T-helper 1 cell treated with Interleukin-12 subunit alpha and Interleukin-12 subunit beta and Interleukin-4 antibody, amounts not matched to agents 30 μg/mL and 1 μg/mL, for 36 hours (primary cell): ENCODE data around the gene LEO1.
A peak's percentile ranks its signal among the peaks of the same experiment; 100 is the strongest.
"Not testable (repeated sequence)": the region's sequence is repeated elsewhere in the genome, so short reads cannot be mapped to it uniquely, and the experiment has no call there.

ENCODE experiments used
- H3K27ac Mint-ChIP-seq: one replicate; pipeline ENCODE4 v1.8.0; 2021; ENCODE audit warnings: mild to moderate bottlenecking, mixed read lengths
- H3K27me3 Mint-ChIP-seq: one replicate; pipeline ENCODE4 v1.8.0; 2021; ENCODE audit warnings: low read depth, mixed read lengths
- H3K36me3 Mint-ChIP-seq: one replicate; pipeline ENCODE4 v1.8.0; 2021; ENCODE audit warnings: low read depth, mixed read lengths
- H3K4me1 Mint-ChIP-seq: one replicate; pipeline ENCODE4 v1.8.0; 2021; ENCODE audit warnings: low read depth, mixed read lengths
- H3K4me3 Mint-ChIP-seq: one replicate; pipeline ENCODE4 v1.8.0; 2021; ENCODE audit warnings: mild to moderate bottlenecking, moderate library complexity, mixed read lengths
- H3K9me3 Mint-ChIP-seq: one replicate; pipeline ENCODE4 v1.8.0; 2021; ENCODE audit warnings: mixed read lengths

The LEO1 gene

DNA sequence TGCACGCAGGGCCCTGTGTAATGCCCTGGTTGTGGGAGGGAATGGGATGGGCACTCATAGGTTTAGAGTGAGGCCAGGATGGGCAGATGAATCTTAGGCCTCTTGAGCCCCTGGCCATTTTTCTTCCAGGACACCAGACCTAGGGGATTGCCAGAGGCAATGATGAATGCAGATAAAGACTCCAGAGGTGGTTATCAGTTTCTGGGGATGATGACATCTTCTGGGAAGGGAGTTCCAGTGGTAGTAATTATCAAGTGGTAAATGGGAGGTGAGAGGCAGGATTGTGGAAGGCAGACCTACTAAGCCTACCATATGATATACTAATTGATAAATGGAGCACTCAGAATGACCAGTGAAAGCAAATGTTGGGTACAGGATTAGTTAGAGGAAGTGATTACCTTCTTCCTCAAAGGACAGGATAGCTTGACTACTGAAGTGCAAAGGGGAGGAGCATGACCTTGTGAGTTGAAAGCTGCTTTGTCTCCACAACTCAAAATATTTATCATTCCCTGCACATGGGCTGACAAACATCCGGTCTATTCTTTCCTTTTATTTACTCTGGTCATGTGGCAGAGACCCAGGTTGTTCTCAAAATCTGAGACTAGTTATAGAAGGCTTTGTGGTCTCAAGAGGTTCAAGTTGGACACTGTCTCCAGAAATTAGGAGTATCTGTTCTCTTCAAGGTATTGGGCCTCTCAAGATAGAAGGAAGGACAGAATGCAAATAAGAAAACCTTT lies 37.3 kb upstream of the LEO1 start:
- Mint-ChIP-seq H3K27me3 (no peaks in the 10 kb centered on the region), H3K4me1 (peaks cover 59% of the 10 kb centered on the region), H3K9me3 (no peaks in the 10 kb centered on the region), H3K27ac (peak overlapping the region; percentile 80), H3K4me3 (peak overlapping the region; percentile 17), H3K36me3 (peaks cover 2% of the 10 kb centered on the region)

GRCh38 chr15:52008359-52008697 lies 36.8 kb upstream of the LEO1 start:
- Mint-ChIP-seq H3K36me3 (peaks cover 2% of the 10 kb centered on the region), H3K4me1 (peaks cover 58% of the 10 kb centered on the region), H3K9me3 (no peaks in the 10 kb centered on the region), H3K27me3 (no peaks in the 10 kb centered on the region), H3K4me3 (peak overlapping the region; percentile 17), H3K27ac (peak overlapping the region; percentile 80)

- Mint-ChIP-seq H3K4me1 (peaks cover 56% of the 10 kb centered on the region), H3K4me3 (no peak overlapping the region), H3K27ac (peak overlapping the region; percentile 77)
These were observed 35.2 kb upstream of the LEO1 start for GRCh38 chr15:52006702-52007340.

GRCh38 chr15:52005748-52006701 lies 34.4 kb upstream of the LEO1 start:
- Mint-ChIP-seq H3K9me3 (peaks cover 3% of the 10 kb centered on the region), H3K36me3 (peaks cover 2% of the 10 kb centered on the region), H3K27me3 (no peaks in the 10 kb centered on the region), H3K4me1 (peaks cover 51% of the 10 kb centered on the region), H3K27ac (peak overlapping the region; percentile 77), H3K4me3 (peak overlapping the region; percentile 63)

More at GRCh38 chr15:52006702-52007340, 35.2 kb upstream of the LEO1 start:
- Mint-ChIP-seq H3K27me3 (no peaks in the 10 kb centered on the region), H3K36me3 (peaks cover 2% of the 10 kb centered on the region), H3K9me3 (peaks cover 3% of the 10 kb centered on the region)

GRCh38 chr15:52004806-52005205 lies 33.2 kb upstream of the LEO1 start:
- H3K36me3 Mint-ChIP-seq, result no peaks in the 10 kb centered on the region
- H3K4me1 Mint-ChIP-seq, result peaks cover 48% of the 10 kb centered on the region
- H3K4me3 Mint-ChIP-seq, result no peak overlapping the region
- H3K9me3 Mint-ChIP-seq, result peaks cover 3% of the 10 kb centered on the region
- no peak overlapping the region for H3K27ac Mint-ChIP-seq
- H3K27me3 Mint-ChIP-seq, result no peaks in the 10 kb centered on the region

GRCh38 chr15:52003710-52004109 lies 32.1 kb upstream of the LEO1 start:
- H3K4me1 Mint-ChIP-seq, result peaks cover 44% of the 10 kb centered on the region
- no peak overlapping the region for H3K4me3 Mint-ChIP-seq
- H3K27ac Mint-ChIP-seq, result no peak overlapping the region
- peaks cover 3% of the 10 kb centered on the region for H3K9me3 Mint-ChIP-seq
- H3K27me3 Mint-ChIP-seq, result no peaks in the 10 kb centered on the region
- H3K36me3 Mint-ChIP-seq, result no peaks in the 10 kb centered on the region

DNA sequence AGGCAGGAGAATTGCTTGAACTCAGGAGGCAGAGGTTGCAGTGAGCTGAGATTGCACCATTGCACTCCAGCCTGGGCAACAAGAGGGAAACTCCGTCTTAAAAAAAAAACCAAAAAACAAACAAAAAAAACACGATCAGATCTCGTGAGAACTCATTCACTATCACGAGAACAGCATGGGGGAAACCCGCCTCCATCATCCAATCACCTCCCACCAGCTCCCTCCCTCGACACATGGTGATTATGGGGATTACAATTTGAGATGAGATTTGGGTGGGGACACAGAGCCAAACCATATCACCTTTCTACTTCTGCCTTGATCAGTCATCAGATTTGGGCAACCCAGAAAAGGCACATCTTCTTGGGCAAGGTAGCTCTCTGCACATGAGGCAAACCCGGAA lies 31.5 kb upstream of the LEO1 start:
- peaks cover 38% of the 10 kb centered on the region for H3K4me1 Mint-ChIP-seq
- H3K9me3 Mint-ChIP-seq, H3K27me3 Mint-ChIP-seq, H3K36me3 Mint-ChIP-seq, H3K4me3 Mint-ChIP-seq, H3K27ac Mint-ChIP-seq: not testable (repeated sequence)

GRCh38 chr15:52002351-52002750 lies 30.8 kb upstream of the LEO1 start:
- Mint-ChIP-seq H3K4me3 (no peak overlapping the region), H3K27ac (no peak overlapping the region)

GRCh38 chr15:51992953-51993352 lies 21.4 kb upstream of the LEO1 start:
- Mint-ChIP-seq H3K9me3 (no peaks in the 10 kb centered on the region), H3K27me3 (no peaks in the 10 kb centered on the region), H3K36me3 (no peaks in the 10 kb centered on the region), H3K27ac (no peak overlapping the region), H3K4me3 (no peak overlapping the region), H3K4me1 (no peaks in the 10 kb centered on the region)

More at GRCh38 chr15:52002351-52002750, 30.8 kb upstream of the LEO1 start:
- no peaks in the 10 kb centered on the region for H3K36me3 Mint-ChIP-seq
- peaks cover 3% of the 10 kb centered on the region for H3K9me3 Mint-ChIP-seq
- peaks cover 35% of the 10 kb centered on the region for H3K4me1 Mint-ChIP-seq
- H3K27me3 Mint-ChIP-seq, result no peaks in the 10 kb centered on the region

DNA sequence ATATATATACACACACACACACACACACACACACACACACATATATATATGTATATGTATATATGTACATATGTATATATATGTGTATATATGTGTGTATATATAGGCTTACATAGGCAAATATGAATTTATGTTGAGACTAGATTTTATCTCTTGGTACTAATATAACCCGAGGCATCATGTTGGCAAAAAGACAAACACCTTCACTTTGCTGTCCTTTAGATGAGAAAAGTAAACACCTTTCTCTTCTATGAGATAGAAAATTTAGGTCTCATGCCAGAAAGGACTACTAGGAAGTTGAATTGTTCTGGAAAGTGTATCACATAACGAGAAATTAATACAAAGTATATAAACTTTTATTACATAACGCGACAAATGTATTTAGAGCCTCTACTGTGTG lies 19.6 kb upstream of the LEO1 start:
- no peaks in the 10 kb centered on the region for H3K27me3 Mint-ChIP-seq
- no peaks in the 10 kb centered on the region for H3K9me3 Mint-ChIP-seq
- H3K27ac Mint-ChIP-seq, result no peak overlapping the region
- no peak overlapping the region for H3K4me3 Mint-ChIP-seq
- H3K4me1 Mint-ChIP-seq, result no peaks in the 10 kb centered on the region
- no peaks in the 10 kb centered on the region for H3K36me3 Mint-ChIP-seq

- Mint-ChIP-seq H3K27me3 (no peaks in the 10 kb centered on the region), H3K36me3 (no peaks in the 10 kb centered on the region), H3K9me3 (no peaks in the 10 kb centered on the region), H3K4me3 (no peak overlapping the region), H3K27ac (no peak overlapping the region), H3K4me1 (peaks cover 11% of the 10 kb centered on the region)
These were observed 11.2 kb upstream of the LEO1 start for GRCh38 chr15:51982770-51983103.

GRCh38 chr15:51982013-51982769 lies 10.6 kb upstream of the LEO1 start:
- Mint-ChIP-seq H3K4me1 (peaks cover 11% of the 10 kb centered on the region), H3K4me3 (peak overlapping the region; percentile 76), H3K9me3 (no peaks in the 10 kb centered on the region), H3K27ac (peak overlapping the region; percentile 78), H3K36me3 (no peaks in the 10 kb centered on the region), H3K27me3 (no peaks in the 10 kb centered on the region)

GRCh38 chr15:51973775-51974174 lies 2.2 kb upstream of the LEO1 start:
- H3K9me3 Mint-ChIP-seq, result no peaks in the 10 kb centered on the region
- H3K27me3 Mint-ChIP-seq, result peaks cover 4% of the 10 kb centered on the region
- H3K4me3 Mint-ChIP-seq, result no peak overlapping the region
- H3K27ac Mint-ChIP-seq, result no peak overlapping the region
- peaks cover 4% of the 10 kb centered on the region for H3K36me3 Mint-ChIP-seq
- H3K4me1 Mint-ChIP-seq, result peaks cover 11% of the 10 kb centered on the region

DNA sequence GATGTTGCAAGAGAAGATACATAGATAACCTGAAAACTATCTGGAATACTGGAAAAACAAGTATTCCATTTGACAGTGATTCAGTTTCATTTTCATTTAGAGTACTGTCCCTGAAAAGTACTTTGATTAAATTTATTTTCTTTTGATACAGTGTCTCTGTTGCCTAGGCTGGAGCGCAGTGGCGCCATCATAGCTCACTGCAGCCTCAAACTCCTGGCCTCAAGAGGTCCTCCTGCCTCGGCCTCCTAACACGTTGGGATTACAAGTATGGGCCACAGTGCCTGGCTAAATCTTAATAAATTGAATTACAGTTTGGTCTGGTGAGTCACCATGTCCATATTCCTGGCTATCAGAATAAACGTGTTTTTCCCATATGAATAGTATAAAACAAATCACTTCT lies 1.6 kb upstream of the LEO1 start:
- Mint-ChIP-seq H3K4me3 (no peak overlapping the region), H3K27me3 (peaks cover 4% of the 10 kb centered on the region), H3K4me1 (peaks cover 11% of the 10 kb centered on the region), H3K27ac (no peak overlapping the region), H3K36me3 (peaks cover 4% of the 10 kb centered on the region), H3K9me3 (no peaks in the 10 kb centered on the region)
